Esophagus squamous epithelium (tissue), 5 donors: ENCODE data around the gene ACOT8. TPM values are rescaled to one million over a fixed set of nuclear protein-coding genes. Genes with fewer than 3 reads are reported as not detected.
"Not testable (repeated sequence)": the region's sequence is repeated elsewhere in the genome, so short reads cannot be mapped to it uniquely, and the experiment has no call there.

Experiments used
- DNase-seq: peaks from one replicate; lab custom pipeline; 2025; lab: John Stamatoyannopoulos, UW
- H3K27ac ChIP-seq, 4 donors: fragments of 200-600 bp; sonication (generic); one replicate each; pipeline ENCODE4 v1.5.1; 2016 to 2019; ENCODE audit warnings: mild to moderate bottlenecking in 1 of 4
- H3K27me3 ChIP-seq, 4 donors: fragments of 200-600 bp; sonication (generic); 1 replicate in 3 of 4; 2 replicates in 1 of 4; pipeline versions ENCODE4 v1.5.1 to v1.6.0; 2017 to 2021; ENCODE audit warnings: antibody characterized with exemption in 1 of 4
- H3K36me3 ChIP-seq, 3 donors: fragments of 200-600 bp; sonication (generic); one replicate each; pipeline ENCODE4 v1.5.1; 2016 to 2019
- H3K4me1 ChIP-seq, 3 donors: fragments of 200-600 bp; sonication (generic); one replicate each; pipeline ENCODE4 v1.5.1; 2017 to 2019
- H3K4me3 ChIP-seq, 4 donors: fragments of 200-600 bp; sonication (generic); 1 replicate in 3 of 4; 2 replicates in 1 of 4; pipeline ENCODE4 v1.5.1; 2016 to 2019; ENCODE audit warnings: mild to moderate bottlenecking in 2 of 4, moderate library complexity in 1 of 4
- H3K9me3 ChIP-seq, 3 donors: fragments of 200-600 bp; sonication (generic); one replicate each; pipeline ENCODE4 v1.5.1; 2016 to 2019
- POLR2A ChIP-seq, 4 donors: fragments of 450-650 bp; IDR thresholded peaks; one replicate each; pipeline ENCODE4 v1.6.1; 2017; ENCODE audit warnings: antibody characterized with exemption in 4 of 4, mild to moderate bottlenecking in 4 of 4, moderate library complexity in 3 of 4
- WGBS, 2 donors: methylation state at CpG; one replicate each; pipeline ENCODE4 v1.1.5; 2018; 5-methylcytosine and 5-hydroxymethylcytosine counted together
- intact Hi-C: fragments of 100-400 bp; cut with DNase I; formaldehyde crosslinking; loops from one replicate; pipeline ENCODE4 v1.15.0; 2022
- total RNA-seq, 4 donors: library from RNA; depleted of rRNA; stranded (reverse); fragments of >200 nt; gene quantifications; one replicate each; pipeline ENCODE4 v1.1.0, GENCODE V29; 2016
- TF ChIP-seq, protein P1 (sequence below), 6 experiments: fragments of 450-650 bp in 4 of 6; fragments of 200-600 bp in 2 of 6; sonication (generic) in 2 of 6; IDR thresholded peaks; one replicate each; pipeline ENCODE4 v1.5.1; 2016 to 2019; ENCODE audit warnings: antibody characterized with exemption in 6 of 6, mild to moderate bottlenecking in 4 of 6, moderate library complexity in 4 of 6
- donor health status: DM: yes; HTN: yes; CAD: no.

ACOT8 gene
- total RNA-seq, 4 donors from 2014 or later = 27.7 to 35.0 (median 31.1) TPM

DNA sequence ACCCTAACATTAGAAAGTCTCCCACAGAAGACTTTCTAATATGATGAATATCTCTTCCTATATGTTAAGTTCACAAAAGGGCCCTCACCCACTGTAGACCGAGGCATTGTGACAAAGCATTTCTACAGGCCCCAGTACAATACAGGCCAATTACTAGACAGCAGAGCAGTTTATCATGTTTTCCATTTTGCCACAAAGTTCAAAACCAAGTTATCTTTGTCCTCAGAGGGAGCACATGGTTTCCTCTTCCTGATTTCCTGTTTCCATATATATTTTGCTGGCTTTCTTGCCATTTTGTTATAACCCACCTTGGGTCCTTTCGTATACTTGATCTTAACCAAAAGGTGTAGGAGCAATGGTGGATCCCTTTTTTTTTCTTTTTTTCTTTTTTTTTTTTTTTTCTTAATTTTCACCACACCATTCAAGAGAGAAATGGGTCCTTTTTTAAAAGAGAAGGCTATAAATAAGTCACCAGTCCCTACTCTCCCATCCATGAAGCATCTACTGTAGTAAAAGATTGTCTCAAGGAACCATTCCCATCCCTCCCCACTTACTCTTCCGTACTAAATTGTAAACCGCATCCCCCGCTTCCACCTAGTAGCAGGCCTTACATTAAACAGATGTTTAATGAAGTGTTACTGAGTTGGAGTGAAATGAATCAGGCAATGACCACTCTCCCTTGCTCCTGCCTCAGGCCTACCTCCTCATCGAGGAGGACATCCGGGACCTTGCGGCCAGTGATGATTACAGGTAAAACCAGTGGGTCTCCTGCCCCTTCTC lies 46.8 kb downstream of the ACOT8 start:
- Histone ChIP-seq H3K27ac (no peak overlapping the region), H3K4me1 (peaks cover 8 to 30% (median 12%) of the 10 kb centered on the region in 3 donors), H3K4me3 (no peak overlapping the region), H3K27me3 (no peaks in the 10 kb centered on the region), H3K9me3 (no peaks in the 10 kb centered on the region), H3K36me3 (peaks cover 8 to 63% (median 38%) of the 10 kb centered on the region in 3 donors)
- intact Hi-C loops = loop anchor here (10.0 kb wide), 1 partner anchor 154 kb away; no protein-coding TSS in a partner anchor
- TF ChIP-seq, protein P1, sequence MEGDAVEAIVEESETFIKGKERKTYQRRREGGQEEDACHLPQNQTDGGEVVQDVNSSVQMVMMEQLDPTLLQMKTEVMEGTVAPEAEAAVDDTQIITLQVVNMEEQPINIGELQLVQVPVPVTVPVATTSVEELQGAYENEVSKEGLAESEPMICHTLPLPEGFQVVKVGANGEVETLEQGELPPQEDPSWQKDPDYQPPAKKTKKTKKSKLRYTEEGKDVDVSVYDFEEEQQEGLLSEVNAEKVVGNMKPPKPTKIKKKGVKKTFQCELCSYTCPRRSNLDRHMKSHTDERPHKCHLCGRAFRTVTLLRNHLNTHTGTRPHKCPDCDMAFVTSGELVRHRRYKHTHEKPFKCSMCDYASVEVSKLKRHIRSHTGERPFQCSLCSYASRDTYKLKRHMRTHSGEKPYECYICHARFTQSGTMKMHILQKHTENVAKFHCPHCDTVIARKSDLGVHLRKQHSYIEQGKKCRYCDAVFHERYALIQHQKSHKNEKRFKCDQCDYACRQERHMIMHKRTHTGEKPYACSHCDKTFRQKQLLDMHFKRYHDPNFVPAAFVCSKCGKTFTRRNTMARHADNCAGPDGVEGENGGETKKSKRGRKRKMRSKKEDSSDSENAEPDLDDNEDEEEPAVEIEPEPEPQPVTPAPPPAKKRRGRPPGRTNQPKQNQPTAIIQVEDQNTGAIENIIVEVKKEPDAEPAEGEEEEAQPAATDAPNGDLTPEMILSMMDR (IDR thresholded peaks at IDR 0.05) = no peak
- TF ChIP-seq POLR2A (IDR thresholded peaks at IDR 0.05) = no peak
- whole genome bisulfite sequencing, 2 donors = 87 to 89% methylated on average over 8 of the region's 8 CpGs
- DNase-seq = no peak

DNA sequence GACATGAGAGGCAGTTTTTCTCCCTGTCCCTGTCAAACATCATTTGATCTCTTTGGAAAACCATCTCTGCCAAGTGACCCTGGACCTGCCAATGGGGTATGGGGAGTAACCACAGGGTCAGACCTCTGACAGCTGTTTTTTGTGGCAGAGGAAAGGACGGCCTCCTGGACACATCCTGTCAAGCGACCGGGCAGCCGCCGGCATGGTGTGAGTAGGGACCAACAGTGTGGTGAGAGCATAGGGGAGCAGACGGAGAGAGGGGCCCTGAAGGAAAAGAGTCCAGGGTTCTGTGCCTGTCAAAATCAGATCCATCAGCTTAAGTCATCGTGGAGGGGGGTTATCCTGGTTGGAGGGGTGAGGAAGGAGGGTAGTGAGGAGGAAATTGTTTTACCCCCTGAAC lies 55.3 kb downstream of the ACOT8 start:
- WGBS, 2 donors = 85 to 90% methylated on average over 4 to 7 of the region's 7 CpGs
- TF ChIP-seq POLR2A (IDR thresholded peaks at IDR 0.05) = no peak
- TF ChIP-seq, protein P1 (IDR thresholded peaks at IDR 0.05) = no peak
- Histone ChIP-seq H3K27ac (no peak overlapping the region), H3K36me3 (peaks cover 7 to 67% (median 41%) of the 10 kb centered on the region in 3 donors), H3K27me3 (no peaks in the 10 kb centered on the region), H3K9me3 (no peaks in the 10 kb centered on the region), H3K4me1 (peaks cover 0 to 8% (median 0%) of the 10 kb centered on the region in 3 donors), H3K4me3 (no peak overlapping the region)
- intact Hi-C loops = no loop called here
- DNase-seq = no peak

GRCh38 chr20:45798935-45799642 lies 58.1 kb downstream of the ACOT8 start:
- Histone ChIP-seq H3K4me3 (no peak overlapping the region), H3K27me3 (no peaks in the 10 kb centered on the region), H3K4me1 (peaks cover 0 to 8% (median 0%) of the 10 kb centered on the region in 3 donors), H3K36me3 (peaks cover 0 to 67% (median 46%) of the 10 kb centered on the region in 3 donors), H3K9me3 (no peaks in the 10 kb centered on the region), H3K27ac (no peak overlapping the region)
- intact Hi-C loops = no loop called here
- no peak for TF ChIP-seq POLR2A (IDR thresholded peaks at IDR 0.05)
- TF ChIP-seq, protein P1 (IDR thresholded peaks at IDR 0.05) = peak; percentile 44 to 65 (median 57)
- WGBS, 2 donors = 31 to 41% methylated on average over 4 of the region's 4 CpGs
- no peak for DNase-seq

DNA sequence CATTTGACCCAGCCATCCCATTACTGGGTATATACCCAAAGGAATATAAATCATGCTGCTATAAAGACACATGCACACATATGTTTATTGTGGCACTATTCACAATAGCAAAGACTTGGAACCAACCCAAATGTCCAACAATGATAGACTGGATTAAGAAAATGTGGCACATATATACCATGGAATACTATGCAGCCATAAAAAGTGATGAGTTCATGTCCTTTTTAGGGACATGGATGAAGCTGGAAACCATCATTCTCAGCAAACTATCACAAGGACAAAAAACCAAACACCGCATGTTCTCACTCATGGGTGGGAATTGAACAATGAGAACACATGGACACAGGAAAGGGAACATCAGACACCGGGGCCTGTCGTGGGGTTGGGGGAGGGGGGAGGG lies 59.2 kb downstream of the ACOT8 start:
- H3K27me3 ChIP-seq, intact Hi-C loops, H3K4me3 ChIP-seq, H3K9me3 ChIP-seq, H3K27ac ChIP-seq, DNase-seq: not testable (repeated sequence)
- Histone ChIP-seq H3K4me1 (peaks cover 2 to 16% (median 5%) of the 10 kb centered on the region in 3 donors), H3K36me3 (peaks cover 0 to 61% (median 45%) of the 10 kb centered on the region in 3 donors)
- 96 to 100% methylated on average over 3 of the region's 3 CpGs for WGBS, 2 donors

GRCh38 chr20:45797510-45797909 lies 59.7 kb downstream of the ACOT8 start:
- peaks cover 0 to 57% (median 40%) of the 10 kb centered on the region in 3 donors for H3K36me3 ChIP-seq
- peaks cover 6 to 20% (median 6%) of the 10 kb centered on the region in 3 donors for H3K4me1 ChIP-seq
- DNase-seq, H3K9me3 ChIP-seq, H3K27ac ChIP-seq, H3K27me3 ChIP-seq, intact Hi-C loops, H3K4me3 ChIP-seq: not testable (repeated sequence)
- WGBS, 2 donors = no CpG with 5 or more reads among the region's 1 CpG
